ENCODE data around the gene MCTP2. TPM values are rescaled to one million over a fixed set of nuclear protein-coding genes. Genes with fewer than 3 reads are reported as not detected.
"Not testable (repeated sequence)": the region's sequence is repeated elsewhere in the genome, so short reads cannot be mapped to it uniquely, and the experiment has no call there.

Gene MCTP2
- total and polyA plus RNA-seq, 5 donors from 2014 or later, result 1.1 to 6.4 (median 2.8) TPM

DNA sequence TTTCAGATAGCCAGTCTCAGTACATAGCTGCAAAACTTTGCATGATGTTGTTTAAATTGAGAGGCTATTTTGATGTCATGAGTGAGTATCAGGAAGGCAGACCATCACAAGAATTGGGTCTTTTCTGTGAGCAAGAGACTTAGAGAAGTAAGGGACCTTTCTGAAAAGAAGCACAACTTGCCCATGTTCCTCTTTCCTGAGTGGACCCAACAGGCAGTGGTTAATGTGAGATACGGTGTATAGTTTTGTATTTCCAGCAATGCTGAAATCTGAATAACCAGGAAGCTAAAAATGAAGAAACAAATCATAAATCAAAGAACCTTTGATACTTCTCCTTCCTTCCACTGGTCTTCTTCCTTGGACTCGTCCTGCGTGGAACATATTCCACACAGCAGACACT lies 25.1 kb downstream of the MCTP2 start:
- H3K4me1 Mint-ChIP-seq, result peaks cover 0 to 27% (median 13%) of the 10 kb centered on the region in 4 donors
- peaks cover 6% of the 10 kb centered on the region for H3K4me1 ChIP-seq (ENCODE audit: control insufficient read depth, insufficient read depth, low read length, poor library complexity, severe bottlenecking)
- no peak overlapping the region for H3K27ac ChIP-seq (ENCODE audit: insufficient read depth, low read length, poor library complexity, severe bottlenecking)

DNA sequence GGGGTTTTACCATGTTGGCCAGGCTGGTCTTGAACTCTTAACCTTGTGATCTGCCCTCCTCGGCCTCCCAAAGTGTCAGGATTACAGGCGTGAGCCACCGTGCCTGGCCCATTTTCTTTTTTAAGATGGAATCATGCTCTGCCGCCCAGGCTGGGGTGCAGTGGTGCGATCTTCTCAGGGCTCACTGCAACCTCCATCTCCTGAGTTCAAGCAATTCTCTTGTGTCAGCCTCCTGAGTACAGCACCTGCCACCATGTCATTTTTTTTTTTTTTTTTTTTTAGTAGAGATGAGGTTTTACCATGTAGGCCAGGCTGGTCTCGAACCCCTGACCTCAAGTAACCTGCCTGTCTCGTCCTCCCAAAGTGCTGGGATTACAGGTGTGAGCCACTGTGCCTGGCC lies 26.4 kb downstream of the MCTP2 start:
- not testable (repeated sequence) for H3K27ac Mint-ChIP-seq; H3K27ac ChIP-seq (ENCODE audit: insufficient read depth, low read length, poor library complexity, severe bottlenecking); H3K9me3 ChIP-seq (ENCODE audit: control insufficient read depth in 2 of 2, low read length in 2 of 2); H3K36me3 ChIP-seq (ENCODE audit: control insufficient read depth, insufficient read depth, low read length); H3K36me3 Mint-ChIP-seq; ATAC-seq (ENCODE audit: low read depth in 2 of 2); H3K4me3 ChIP-seq (ENCODE audit: low read depth, low read length); H3K9me3 Mint-ChIP-seq; H3K27me3 ChIP-seq (ENCODE audit: control insufficient read depth, insufficient read depth, low read length); H3K4me1 ChIP-seq (ENCODE audit: control insufficient read depth, insufficient read depth, low read length, poor library complexity, severe bottlenecking); DNase-seq; H3K4me3 Mint-ChIP-seq; H3K27me3 Mint-ChIP-seq
- peaks cover 0 to 18% (median 13%) of the 10 kb centered on the region in 4 donors for H3K4me1 Mint-ChIP-seq

More for the DNA sequence above, 25.1 kb downstream of the MCTP2 start:
- no peaks in the 10 kb centered on the region for H3K27me3 Mint-ChIP-seq
- peak overlapping the region in 1 of 3 donors; percentile 43 for H3K27ac Mint-ChIP-seq
- no peak for ATAC-seq (ENCODE audit: low read depth in 2 of 2)
- H3K27me3 ChIP-seq (ENCODE audit: control insufficient read depth, insufficient read depth, low read length), result no peaks in the 10 kb centered on the region
- peak overlapping the region in 1 of 4 donors; percentile 85 for H3K4me3 Mint-ChIP-seq
- H3K9me3 Mint-ChIP-seq, result peaks cover 0 to 5% (median 0%) of the 10 kb centered on the region in 7 donors
- no peaks in the 10 kb centered on the region for H3K36me3 ChIP-seq (ENCODE audit: control insufficient read depth, insufficient read depth, low read length)
- peaks cover 5% of the 10 kb centered on the region for H3K36me3 Mint-ChIP-seq
- DNase-seq, result no peak
- no peak overlapping the region for H3K4me3 ChIP-seq (ENCODE audit: low read depth, low read length)
- H3K9me3 ChIP-seq (ENCODE audit: control insufficient read depth in 2 of 2, low read length in 2 of 2), result no peaks in the 10 kb centered on the region

DNA sequence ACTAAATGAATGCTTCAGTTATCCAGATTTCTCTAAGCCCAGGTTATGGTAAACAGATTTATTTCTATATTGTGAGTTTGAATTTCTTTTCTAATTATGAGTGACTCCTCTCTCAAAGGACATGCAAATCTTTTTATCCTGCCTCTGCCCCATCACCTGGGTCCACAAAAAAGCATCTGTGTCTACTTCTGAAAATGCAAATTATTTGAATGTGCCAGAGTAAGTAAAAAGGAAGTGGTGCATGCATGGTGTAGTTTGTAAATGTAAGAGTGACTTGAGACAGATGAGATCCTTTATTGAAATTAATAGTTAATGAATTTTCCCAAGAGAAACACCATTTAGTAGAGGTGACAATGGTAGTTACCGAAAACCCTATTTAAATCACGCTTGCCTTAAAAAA lies 26.9 kb downstream of the MCTP2 start:
- no peaks in the 10 kb centered on the region for H3K9me3 ChIP-seq (ENCODE audit: control insufficient read depth in 2 of 2, low read length in 2 of 2)
- H3K4me3 ChIP-seq (ENCODE audit: low read depth, low read length), result no peak overlapping the region
- H3K36me3 ChIP-seq (ENCODE audit: control insufficient read depth, insufficient read depth, low read length), result no peaks in the 10 kb centered on the region
- H3K4me1 ChIP-seq (ENCODE audit: control insufficient read depth, insufficient read depth, low read length, poor library complexity, severe bottlenecking), result peaks cover 4% of the 10 kb centered on the region
- ATAC-seq (ENCODE audit: low read depth in 2 of 2) (no peak), DNase-seq (no peak)
- Mint-ChIP-seq H3K27ac (no peak overlapping the region), H3K27me3 (no peaks in the 10 kb centered on the region), H3K36me3 (peaks cover 5% of the 10 kb centered on the region), H3K4me1 (peaks cover 0 to 15% (median 11%) of the 10 kb centered on the region in 4 donors), H3K4me3 (no peak overlapping the region), H3K9me3 (peaks cover 0 to 5% (median 0%) of the 10 kb centered on the region in 7 donors)
- no peaks in the 10 kb centered on the region for H3K27me3 ChIP-seq (ENCODE audit: control insufficient read depth, insufficient read depth, low read length)
- H3K27ac ChIP-seq (ENCODE audit: insufficient read depth, low read length, poor library complexity, severe bottlenecking), result no peak overlapping the region

GRCh38 chr15:94259121-94259751 lies 27.9 kb downstream of the MCTP2 start:
- ATAC-seq (ENCODE audit: low read depth in 2 of 2) (no peak), DNase-seq (no peak)
- Mint-ChIP-seq H3K27ac (peak overlapping the region in 1 of 3 donors; percentile 78), H3K36me3 (peaks cover 5% of the 10 kb centered on the region), H3K4me1 (peaks cover 0 to 11% (median 3%) of the 10 kb centered on the region in 4 donors), H3K27me3 (no peaks in the 10 kb centered on the region), H3K9me3 (peaks cover 0 to 5% (median 0%) of the 10 kb centered on the region in 7 donors), H3K4me3 (no peak overlapping the region)
- H3K27ac ChIP-seq (ENCODE audit: insufficient read depth, low read length, poor library complexity, severe bottlenecking), result no peak overlapping the region
- H3K4me1 ChIP-seq (ENCODE audit: control insufficient read depth, insufficient read depth, low read length, poor library complexity, severe bottlenecking), result no peaks in the 10 kb centered on the region
- H3K9me3 ChIP-seq (ENCODE audit: control insufficient read depth in 2 of 2, low read length in 2 of 2), result no peaks in the 10 kb centered on the region
- H3K36me3 ChIP-seq (ENCODE audit: control insufficient read depth, insufficient read depth, low read length), result no peaks in the 10 kb centered on the region
- H3K27me3 ChIP-seq (ENCODE audit: control insufficient read depth, insufficient read depth, low read length), result no peaks in the 10 kb centered on the region
- no peak overlapping the region for H3K4me3 ChIP-seq (ENCODE audit: low read depth, low read length)

DNA sequence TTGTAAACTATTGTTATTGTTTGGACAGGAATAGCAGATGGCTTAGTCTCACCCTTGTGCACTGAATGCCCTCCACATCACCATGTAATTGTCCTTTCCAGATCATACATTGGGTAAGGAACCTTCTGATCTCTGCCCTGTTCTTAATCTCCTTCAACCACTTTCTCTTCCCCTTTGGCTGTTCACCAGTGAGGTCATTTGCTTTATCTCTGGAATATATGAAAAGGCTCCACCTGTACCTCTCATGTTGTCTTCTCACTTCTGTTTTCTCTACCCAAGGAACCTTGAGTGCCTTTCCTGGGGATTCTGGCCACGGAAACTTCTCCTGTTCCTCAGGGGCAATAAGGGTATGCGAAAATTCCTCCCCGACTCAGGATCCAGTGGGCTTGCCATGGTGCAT lies 28.5 kb downstream of the MCTP2 start:
- no peaks in the 10 kb centered on the region for H3K4me1 ChIP-seq (ENCODE audit: control insufficient read depth, insufficient read depth, low read length, poor library complexity, severe bottlenecking)
- no peak for DNase-seq
- peaks cover 0 to 9% (median 3%) of the 10 kb centered on the region in 4 donors for H3K4me1 Mint-ChIP-seq
- no peaks in the 10 kb centered on the region for H3K36me3 ChIP-seq (ENCODE audit: control insufficient read depth, insufficient read depth, low read length)
- no peak overlapping the region for H3K4me3 Mint-ChIP-seq
- H3K9me3 ChIP-seq (ENCODE audit: control insufficient read depth in 2 of 2, low read length in 2 of 2), result no peaks in the 10 kb centered on the region
- no peak overlapping the region for H3K27ac Mint-ChIP-seq
- H3K36me3 Mint-ChIP-seq, result peaks cover 5% of the 10 kb centered on the region
- peaks cover 0 to 5% (median 0%) of the 10 kb centered on the region in 7 donors for H3K9me3 Mint-ChIP-seq
- no peak for ATAC-seq (ENCODE audit: low read depth in 2 of 2)
- H3K27me3 Mint-ChIP-seq, result no peaks in the 10 kb centered on the region
- H3K4me3 ChIP-seq (ENCODE audit: low read depth, low read length), result no peak overlapping the region
- no peak overlapping the region for H3K27ac ChIP-seq (ENCODE audit: insufficient read depth, low read length, poor library complexity, severe bottlenecking)
- no peaks in the 10 kb centered on the region for H3K27me3 ChIP-seq (ENCODE audit: control insufficient read depth, insufficient read depth, low read length)

DNA sequence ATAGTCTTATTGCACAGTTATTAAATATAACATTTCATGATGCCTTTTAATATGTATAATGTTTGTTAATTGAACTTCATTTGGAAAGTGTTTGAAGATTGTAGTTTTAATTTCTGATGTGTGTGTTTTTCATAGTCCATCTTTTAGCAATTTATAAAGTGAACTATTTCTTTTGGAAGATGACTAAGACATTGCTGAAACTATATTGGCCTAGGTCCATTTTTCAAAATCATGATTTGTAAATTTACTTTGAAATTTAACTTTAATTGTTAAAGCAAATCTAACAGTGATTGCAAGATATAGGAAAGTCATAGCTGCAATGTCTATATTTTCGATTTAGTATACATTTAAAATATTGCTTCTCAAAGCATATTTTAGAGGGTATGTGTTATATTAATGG lies 30.8 kb downstream of the MCTP2 start:
- Histone ChIP-seq H3K27me3 (ENCODE audit: control insufficient read depth, insufficient read depth, low read length) (no peaks in the 10 kb centered on the region), H3K4me1 (ENCODE audit: control insufficient read depth, insufficient read depth, low read length, poor library complexity, severe bottlenecking) (no peaks in the 10 kb centered on the region), H3K36me3 (ENCODE audit: control insufficient read depth, insufficient read depth, low read length) (no peaks in the 10 kb centered on the region), H3K4me3 (ENCODE audit: low read depth, low read length) (no peak overlapping the region), H3K9me3 (ENCODE audit: control insufficient read depth in 2 of 2, low read length in 2 of 2) (no peaks in the 10 kb centered on the region), H3K27ac (ENCODE audit: insufficient read depth, low read length, poor library complexity, severe bottlenecking) (no peak overlapping the region)
- H3K27ac Mint-ChIP-seq, result no peak overlapping the region
- peaks cover 0 to 7% (median 3%) of the 10 kb centered on the region in 4 donors for H3K4me1 Mint-ChIP-seq
- no peak for DNase-seq
- no peaks in the 10 kb centered on the region for H3K27me3 Mint-ChIP-seq
- ATAC-seq (ENCODE audit: low read depth in 2 of 2), result no peak
- H3K9me3 Mint-ChIP-seq, result peaks cover 0 to 5% (median 0%) of the 10 kb centered on the region in 7 donors
- H3K4me3 Mint-ChIP-seq, result no peak overlapping the region
- H3K36me3 Mint-ChIP-seq, result peaks cover 5% of the 10 kb centered on the region

GRCh38 chr15:94263341-94264273 lies 32.2 kb downstream of the MCTP2 start:
- Histone ChIP-seq H3K4me1 (ENCODE audit: control insufficient read depth, insufficient read depth, low read length, poor library complexity, severe bottlenecking) (no peaks in the 10 kb centered on the region), H3K36me3 (ENCODE audit: control insufficient read depth, insufficient read depth, low read length) (no peaks in the 10 kb centered on the region), H3K9me3 (ENCODE audit: control insufficient read depth in 2 of 2, low read length in 2 of 2) (no peaks in the 10 kb centered on the region), H3K27ac (ENCODE audit: insufficient read depth, low read length, poor library complexity, severe bottlenecking) (no peak overlapping the region), H3K4me3 (ENCODE audit: low read depth, low read length) (no peak overlapping the region), H3K27me3 (ENCODE audit: control insufficient read depth, insufficient read depth, low read length) (no peaks in the 10 kb centered on the region)
- peaks cover 8% of the 10 kb centered on the region for H3K36me3 Mint-ChIP-seq
- no peak overlapping the region for H3K4me3 Mint-ChIP-seq
- no peak for ATAC-seq (ENCODE audit: low read depth in 2 of 2)
- DNase-seq, result no peak
- no peaks in the 10 kb centered on the region for H3K27me3 Mint-ChIP-seq
- peaks cover 0 to 8% (median 6%) of the 10 kb centered on the region in 4 donors for H3K4me1 Mint-ChIP-seq
- H3K27ac Mint-ChIP-seq, result no peak overlapping the region
- no peaks in the 10 kb centered on the region for H3K9me3 Mint-ChIP-seq

All from CD4-positive, CD25-positive, alpha-beta regulatory T cell (primary cell).